ENCODE results near the gene NUAK2.
A peak's percentile ranks its signal among the peaks of the same experiment; 100 is the strongest.

Gene NUAK2

DNA sequence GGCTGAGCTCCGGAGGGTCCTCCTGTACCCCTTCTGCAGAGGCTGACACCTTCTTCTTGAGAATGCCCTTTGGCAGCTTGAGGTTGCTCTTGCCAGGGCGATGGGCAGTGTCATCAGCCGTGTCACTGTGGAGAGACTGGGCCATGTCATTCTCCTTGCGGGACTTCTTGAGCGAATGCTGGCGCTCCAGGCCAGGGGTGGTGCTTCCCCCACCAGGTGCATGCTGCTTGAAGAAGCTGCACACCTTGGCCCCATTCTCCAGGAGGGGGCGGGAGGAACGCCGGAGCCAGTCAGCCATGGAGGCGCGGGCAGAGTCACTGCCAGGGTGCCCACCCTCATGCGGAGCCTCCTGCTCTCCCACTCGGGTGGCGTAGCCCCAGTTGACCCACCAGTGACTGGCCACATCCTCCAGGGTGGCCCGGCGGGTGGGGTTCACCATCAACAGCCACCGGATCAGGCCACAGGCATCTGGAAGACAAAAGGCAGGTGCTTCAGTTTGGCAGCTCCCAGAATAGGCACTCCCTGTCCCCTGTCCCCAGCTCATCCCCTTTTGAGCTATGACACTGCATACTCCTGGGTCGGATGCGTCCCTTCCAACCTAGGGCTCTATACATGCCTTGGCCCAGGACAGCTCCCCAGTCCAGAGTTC lies 17.4 kb downstream of the NUAK2 start:
- no peaks in the 10 kb centered on the region for H3K9me3 ChIP-seq (ENCODE audit: low read length)
- peaks cover 70% of the 10 kb centered on the region for H3K36me3 ChIP-seq (ENCODE audit: insufficient read depth, low read length)
- peaks cover 40% of the 10 kb centered on the region for H3K4me1 ChIP-seq (ENCODE audit: insufficient read depth, low read length, severe bottlenecking)
- no peak overlapping the region for H3K4me3 ChIP-seq (ENCODE audit: low read depth, low read length, poor library complexity, severe bottlenecking)
- peak overlapping the region; percentile 63 for H3K27ac ChIP-seq (ENCODE audit: low read depth, low read length, poor library complexity, severe bottlenecking)
- no peak overlapping the region for H3K4me2 ChIP-seq (ENCODE audit: low read length)
- 0 out of 2 replicates have a peak, but pooled peaks cover 11% of the 10 kb centered on the region for H3F3A ChIP-seq (ENCODE audit: insufficient read depth, low read length)
- H4K20me1 ChIP-seq (ENCODE audit: insufficient read depth, low read length) = no peaks in the 10 kb centered on the region
- H3K79me2 ChIP-seq (ENCODE audit: insufficient read depth, low read length) = no peaks in the 10 kb centered on the region
- H3K9me2 ChIP-seq (ENCODE audit: low read depth, low read length) = no peaks in the 10 kb centered on the region
- TF ChIP-seq EZH2 (IDR thresholded peaks at IDR 0.05; ENCODE audit: borderline replicate concordance, low read length) = no peak
- TF ChIP-seq, protein P1, sequence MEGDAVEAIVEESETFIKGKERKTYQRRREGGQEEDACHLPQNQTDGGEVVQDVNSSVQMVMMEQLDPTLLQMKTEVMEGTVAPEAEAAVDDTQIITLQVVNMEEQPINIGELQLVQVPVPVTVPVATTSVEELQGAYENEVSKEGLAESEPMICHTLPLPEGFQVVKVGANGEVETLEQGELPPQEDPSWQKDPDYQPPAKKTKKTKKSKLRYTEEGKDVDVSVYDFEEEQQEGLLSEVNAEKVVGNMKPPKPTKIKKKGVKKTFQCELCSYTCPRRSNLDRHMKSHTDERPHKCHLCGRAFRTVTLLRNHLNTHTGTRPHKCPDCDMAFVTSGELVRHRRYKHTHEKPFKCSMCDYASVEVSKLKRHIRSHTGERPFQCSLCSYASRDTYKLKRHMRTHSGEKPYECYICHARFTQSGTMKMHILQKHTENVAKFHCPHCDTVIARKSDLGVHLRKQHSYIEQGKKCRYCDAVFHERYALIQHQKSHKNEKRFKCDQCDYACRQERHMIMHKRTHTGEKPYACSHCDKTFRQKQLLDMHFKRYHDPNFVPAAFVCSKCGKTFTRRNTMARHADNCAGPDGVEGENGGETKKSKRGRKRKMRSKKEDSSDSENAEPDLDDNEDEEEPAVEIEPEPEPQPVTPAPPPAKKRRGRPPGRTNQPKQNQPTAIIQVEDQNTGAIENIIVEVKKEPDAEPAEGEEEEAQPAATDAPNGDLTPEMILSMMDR (IDR thresholded peaks at IDR 0.05; ENCODE audit: low read length) = no peak
- H3K9ac ChIP-seq (ENCODE audit: low read length) = no peak overlapping the region
- H2AFZ ChIP-seq (ENCODE audit: low read length) = no peak overlapping the region
- no peaks in the 10 kb centered on the region for H3K27me3 ChIP-seq (ENCODE audit: insufficient read depth, low read length)

DNA sequence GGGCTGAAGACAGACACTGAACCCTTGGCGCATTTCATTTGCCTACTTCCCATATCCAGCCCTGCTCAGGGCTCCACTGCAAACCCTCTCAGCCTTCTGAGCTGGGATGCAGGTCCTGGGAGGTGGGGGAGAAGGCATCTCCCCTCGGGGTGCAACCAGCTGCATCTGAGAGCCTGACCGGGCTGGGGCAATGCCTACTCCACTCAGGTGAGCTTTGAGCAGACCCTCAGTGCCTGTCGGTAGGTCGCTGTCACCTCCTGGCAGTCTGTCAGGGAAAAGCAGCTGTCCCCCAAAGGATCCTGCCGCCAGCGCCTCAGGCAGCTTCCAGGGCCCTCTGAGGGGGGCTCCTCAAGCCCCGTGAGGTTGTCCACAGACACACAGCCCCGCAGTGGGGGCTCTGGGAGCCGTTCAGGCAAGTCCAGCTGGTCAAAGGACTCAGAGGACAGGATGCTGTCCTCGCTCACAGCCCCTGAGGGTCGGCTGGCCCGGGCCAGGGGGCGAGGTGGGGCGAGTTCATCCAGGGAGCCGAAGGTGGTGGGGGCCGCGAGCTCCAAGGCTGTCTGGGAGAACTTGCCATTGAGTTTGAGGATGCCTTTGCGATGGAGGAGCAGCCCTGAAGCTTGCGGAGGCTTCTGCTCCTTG lies 18.2 kb downstream of the NUAK2 start:
- Histone ChIP-seq H3F3A (ENCODE audit: insufficient read depth, low read length) (0 out of 2 replicates have a peak, but pooled peaks cover 11% of the 10 kb centered on the region), H3K4me2 (ENCODE audit: low read length) (no peak overlapping the region), H3K9ac (ENCODE audit: low read length) (no peak overlapping the region), H3K4me3 (ENCODE audit: low read depth, low read length, poor library complexity, severe bottlenecking) (no peak overlapping the region), H2AFZ (ENCODE audit: low read length) (no peak overlapping the region), H3K27ac (ENCODE audit: low read depth, low read length, poor library complexity, severe bottlenecking) (peak overlapping the region; percentile 63), H3K36me3 (ENCODE audit: insufficient read depth, low read length) (peaks cover 62% of the 10 kb centered on the region), H3K79me2 (ENCODE audit: insufficient read depth, low read length) (no peaks in the 10 kb centered on the region), H3K27me3 (ENCODE audit: insufficient read depth, low read length) (no peaks in the 10 kb centered on the region), H4K20me1 (ENCODE audit: insufficient read depth, low read length) (no peaks in the 10 kb centered on the region), H3K9me2 (ENCODE audit: low read depth, low read length) (no peaks in the 10 kb centered on the region), H3K4me1 (ENCODE audit: insufficient read depth, low read length, severe bottlenecking) (peaks cover 48% of the 10 kb centered on the region), H3K9me3 (ENCODE audit: low read length) (no peaks in the 10 kb centered on the region)
- TF ChIP-seq EZH2 (IDR thresholded peaks at IDR 0.05; ENCODE audit: borderline replicate concordance, low read length) = no peak
- TF ChIP-seq, protein P1 (IDR thresholded peaks at IDR 0.05; ENCODE audit: low read length) = no peak

DNA sequence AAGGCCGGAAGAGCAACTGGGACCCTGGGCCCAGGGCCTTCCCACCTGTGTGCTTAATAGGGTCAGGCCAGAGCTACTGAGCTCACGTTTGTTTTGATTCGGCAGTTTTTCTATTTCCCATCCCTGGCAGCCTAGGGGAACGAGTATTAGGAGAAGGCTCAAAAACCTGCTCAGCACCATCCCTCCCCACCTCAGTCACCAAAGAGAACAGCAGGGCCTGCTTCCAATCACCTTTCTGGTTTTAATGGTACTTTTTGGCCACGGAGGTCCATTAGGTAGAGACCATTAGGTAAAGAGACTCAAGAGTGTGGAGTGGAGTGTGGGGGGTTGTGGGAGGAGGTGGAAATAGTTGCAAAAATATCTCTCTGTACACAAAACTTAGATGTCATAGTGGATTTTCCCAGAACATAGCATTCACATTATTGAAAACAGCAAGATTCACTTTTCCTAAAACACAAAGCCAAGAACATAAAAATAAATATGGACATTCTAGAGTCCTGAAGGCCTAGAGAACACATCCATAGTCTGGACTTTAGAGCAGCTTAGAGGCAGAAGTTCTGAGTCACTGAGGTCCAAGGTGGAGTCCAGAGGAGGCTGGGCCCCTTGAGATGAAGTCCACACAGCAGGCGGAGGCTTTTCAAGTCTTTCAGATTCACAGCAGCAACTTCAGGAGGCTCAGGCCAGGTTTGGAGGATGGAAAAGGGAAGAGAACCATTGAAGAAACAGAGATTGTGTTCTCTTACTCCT lies 19.5 kb downstream of the NUAK2 start:
- H3K79me2 ChIP-seq (ENCODE audit: insufficient read depth, low read length) = no peaks in the 10 kb centered on the region
- 0 out of 2 replicates have a peak, but pooled peaks cover 11% of the 10 kb centered on the region for H3F3A ChIP-seq (ENCODE audit: insufficient read depth, low read length)
- H3K4me3 ChIP-seq (ENCODE audit: low read depth, low read length, poor library complexity, severe bottlenecking) = peak overlapping the region; percentile 25

More for the DNA sequence above, 19.5 kb downstream of the NUAK2 start:
- Histone ChIP-seq H3K27me3 (ENCODE audit: insufficient read depth, low read length) (no peaks in the 10 kb centered on the region), H3K9me3 (ENCODE audit: low read length) (no peaks in the 10 kb centered on the region), H2AFZ (ENCODE audit: low read length) (no peak overlapping the region), H3K27ac (ENCODE audit: low read depth, low read length, poor library complexity, severe bottlenecking) (peak overlapping the region; percentile 96), H3K4me1 (ENCODE audit: insufficient read depth, low read length, severe bottlenecking) (peaks cover 51% of the 10 kb centered on the region), H3K9ac (ENCODE audit: low read length) (peak overlapping the region; percentile 61; the same call in 1 of the 2 replicates), H4K20me1 (ENCODE audit: insufficient read depth, low read length) (no peaks in the 10 kb centered on the region), H3K4me2 (ENCODE audit: low read length) (peak overlapping the region; percentile 61; the same call in 1 of the 2 replicates), H3K9me2 (ENCODE audit: low read depth, low read length) (no peaks in the 10 kb centered on the region), H3K36me3 (ENCODE audit: insufficient read depth, low read length) (peaks cover 48% of the 10 kb centered on the region)
- no peak for TF ChIP-seq EZH2 (IDR thresholded peaks at IDR 0.05; ENCODE audit: borderline replicate concordance, low read length)

All from OCI-LY1 (cell line).